T-helper 2 cell (primary cell): ENCODE results near the gene DIS3L2.

Experiments
- DNase-seq, 5 experiments: peaks; one replicate each; pipeline versions ENCODE4 v3.0.0 to v3.0.0-alpha.2; 2012 to 2022
- total RNA-seq, 2 donors: gene quantifications; one replicate each; lab custom pipeline; 2026; lab: John Stamatoyannopoulos, UW

DIS3L2 gene, protein sequence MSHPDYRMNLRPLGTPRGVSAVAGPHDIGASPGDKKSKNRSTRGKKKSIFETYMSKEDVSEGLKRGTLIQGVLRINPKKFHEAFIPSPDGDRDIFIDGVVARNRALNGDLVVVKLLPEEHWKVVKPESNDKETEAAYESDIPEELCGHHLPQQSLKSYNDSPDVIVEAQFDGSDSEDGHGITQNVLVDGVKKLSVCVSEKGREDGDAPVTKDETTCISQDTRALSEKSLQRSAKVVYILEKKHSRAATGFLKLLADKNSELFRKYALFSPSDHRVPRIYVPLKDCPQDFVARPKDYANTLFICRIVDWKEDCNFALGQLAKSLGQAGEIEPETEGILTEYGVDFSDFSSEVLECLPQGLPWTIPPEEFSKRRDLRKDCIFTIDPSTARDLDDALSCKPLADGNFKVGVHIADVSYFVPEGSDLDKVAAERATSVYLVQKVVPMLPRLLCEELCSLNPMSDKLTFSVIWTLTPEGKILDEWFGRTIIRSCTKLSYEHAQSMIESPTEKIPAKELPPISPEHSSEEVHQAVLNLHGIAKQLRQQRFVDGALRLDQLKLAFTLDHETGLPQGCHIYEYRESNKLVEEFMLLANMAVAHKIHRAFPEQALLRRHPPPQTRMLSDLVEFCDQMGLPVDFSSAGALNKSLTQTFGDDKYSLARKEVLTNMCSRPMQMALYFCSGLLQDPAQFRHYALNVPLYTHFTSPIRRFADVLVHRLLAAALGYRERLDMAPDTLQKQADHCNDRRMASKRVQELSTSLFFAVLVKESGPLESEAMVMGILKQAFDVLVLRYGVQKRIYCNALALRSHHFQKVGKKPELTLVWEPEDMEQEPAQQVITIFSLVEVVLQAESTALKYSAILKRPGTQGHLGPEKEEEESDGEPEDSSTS
- 58.6 to 68.1 reads per million in 2 donors for total RNA-seq

DNA sequence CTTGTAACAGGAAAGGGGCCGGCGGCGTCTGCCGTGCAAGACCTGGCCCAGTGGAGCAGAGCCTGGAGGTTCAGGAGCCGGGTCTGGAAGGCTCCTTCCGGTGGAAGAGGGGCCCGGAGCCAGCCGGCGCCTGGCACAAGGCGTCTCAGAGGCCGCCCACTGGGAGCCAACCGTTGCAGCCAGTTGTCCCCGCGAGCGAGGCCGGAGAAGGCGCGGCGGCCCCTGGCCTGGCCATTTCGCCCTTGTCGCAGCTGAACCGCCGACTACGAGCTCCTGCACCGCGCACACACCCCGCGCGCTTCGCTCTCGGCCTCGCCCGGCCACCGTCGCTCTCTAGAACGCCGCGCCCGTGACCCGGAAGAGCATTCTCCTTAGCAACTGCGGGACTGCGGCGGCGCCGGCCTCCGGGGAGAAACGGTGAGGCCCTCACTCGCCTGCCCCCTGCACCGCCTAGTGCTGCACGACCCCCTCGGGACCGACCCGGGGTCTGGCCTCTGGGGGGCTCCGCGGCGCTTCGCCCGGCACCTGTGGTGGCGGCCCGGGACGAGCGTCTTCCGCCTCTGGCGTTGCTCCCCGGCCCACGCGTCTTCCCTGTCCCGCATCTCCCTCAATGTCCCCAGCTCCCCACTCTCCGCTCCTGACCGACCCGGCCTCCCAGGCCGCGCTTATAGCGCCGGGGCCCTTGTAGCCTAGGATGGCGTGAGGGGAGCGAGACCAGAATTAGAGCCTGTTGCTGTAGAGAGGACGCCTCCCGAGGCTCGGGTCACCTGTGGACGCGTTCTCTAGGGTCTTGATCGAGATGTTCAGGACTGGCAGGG, at the start of gene DIS3L2:
TSS of gene DIS3L2 (plus strand) at position 365 of the 818 bp plus-strand sequence. CDS start 53,215 bp downstream, outside the sequence.
- DNase-seq, result peak; percentile 53 to 91 (median 65)

DNA sequence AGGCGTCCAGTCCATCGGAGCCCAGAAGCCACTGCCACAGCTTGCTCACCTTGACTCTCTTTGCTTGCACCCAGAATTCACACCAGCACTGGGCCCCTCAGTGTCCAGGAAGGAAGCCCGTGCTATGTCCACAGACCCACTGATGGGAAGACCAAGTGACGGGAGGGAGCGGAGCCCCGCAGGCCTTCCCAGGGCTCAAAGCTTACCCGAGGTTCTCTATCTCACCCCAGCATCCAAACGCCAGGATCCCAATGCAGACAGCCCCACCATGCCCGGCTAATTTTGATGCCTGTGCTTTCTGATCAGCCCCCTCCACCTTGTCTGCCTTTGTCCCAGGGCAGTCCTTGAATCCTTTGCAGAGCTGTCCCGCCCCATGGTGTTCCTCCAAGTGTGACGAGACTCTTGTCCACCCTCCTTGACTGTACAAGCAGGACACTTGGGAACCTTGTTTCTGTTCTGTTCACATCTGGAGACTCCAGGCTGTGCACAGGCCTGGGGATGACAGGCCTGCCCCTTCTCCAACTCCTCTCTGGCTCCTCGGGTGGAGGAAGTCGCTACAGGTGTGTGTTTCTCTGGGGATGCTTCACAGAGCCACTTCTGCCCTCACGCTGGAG, 47.3 kb upstream of the DIS3L2 start:
- no peak for DNase-seq

DNA sequence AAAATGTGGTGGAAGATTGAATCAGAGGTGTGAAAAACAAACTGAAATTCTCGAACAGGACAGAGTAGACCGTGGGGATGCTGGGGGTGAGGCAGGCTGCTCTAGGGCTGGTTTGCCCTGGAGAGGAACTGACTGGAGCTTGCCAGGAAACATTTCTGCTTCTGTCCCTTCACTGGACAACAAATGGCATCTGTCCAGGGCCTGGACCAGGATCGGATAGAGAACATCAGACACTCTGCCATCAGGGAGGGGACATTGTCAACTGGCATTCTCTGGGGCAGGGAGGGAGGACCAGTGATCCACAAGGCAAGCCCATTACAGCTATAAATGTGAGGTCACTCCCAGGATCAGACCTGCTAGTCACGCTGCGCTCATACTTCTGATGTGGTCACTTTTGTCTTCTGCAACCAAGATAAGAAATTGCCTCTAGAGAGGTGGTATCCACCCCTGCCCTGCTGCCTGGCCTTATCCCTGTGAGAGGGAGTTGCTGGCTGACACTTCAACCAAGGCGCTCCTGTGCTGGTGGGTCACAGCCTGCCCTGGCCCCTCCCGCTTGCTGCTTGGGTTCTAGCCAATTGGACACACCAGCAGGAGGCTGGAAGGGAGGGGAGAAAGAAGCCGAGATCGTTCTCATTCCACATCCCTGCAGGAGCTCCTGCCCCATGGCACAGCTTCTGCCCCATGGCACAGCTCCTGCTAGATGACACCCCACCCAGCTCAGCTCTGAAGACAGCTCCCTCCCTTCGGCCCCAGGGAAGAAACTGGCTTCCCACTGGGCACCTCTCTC, 44.0 kb upstream of the DIS3L2 start:
- DNase-seq, result no peak

DNA sequence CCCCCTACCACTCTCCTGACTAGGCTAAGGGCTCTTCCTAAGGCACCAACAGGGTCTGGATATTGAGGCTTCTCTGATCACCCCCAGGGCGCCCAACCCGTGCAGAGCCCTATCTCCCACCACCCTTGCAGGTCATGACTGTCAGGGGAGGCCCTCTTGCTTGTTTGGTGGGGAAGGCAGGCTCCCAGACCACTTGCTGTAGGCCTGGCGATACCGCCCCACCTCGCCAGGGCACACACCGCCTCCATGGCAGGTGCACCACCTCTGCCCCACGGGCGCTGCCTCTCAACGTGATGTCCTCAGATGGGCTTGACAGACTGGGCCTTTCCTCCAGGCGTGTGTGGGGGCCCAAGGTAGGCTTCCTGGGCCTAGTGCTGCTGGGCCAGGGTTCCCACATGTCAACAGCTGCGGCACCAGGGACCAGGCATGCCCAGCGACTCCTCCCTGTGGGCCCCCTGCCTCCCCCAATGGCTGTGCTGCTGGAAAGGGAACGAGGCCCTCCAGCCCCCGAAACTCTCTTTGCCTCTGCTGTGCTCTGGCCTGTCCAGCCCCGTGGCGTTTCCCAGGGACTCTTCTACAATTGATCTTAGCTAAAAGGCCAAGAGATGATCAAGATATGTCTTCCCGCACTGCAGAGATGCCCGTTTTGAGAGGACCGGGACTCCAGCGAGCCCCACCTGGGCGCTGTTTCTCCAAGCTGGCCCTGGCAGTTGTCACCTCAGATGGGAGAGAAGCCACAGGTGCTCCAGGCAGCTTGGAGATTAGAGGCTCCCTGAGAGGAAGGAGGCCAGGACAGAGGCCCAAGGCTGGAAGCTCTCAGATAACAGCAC, 42.8 kb upstream of the DIS3L2 start:
- no peak for DNase-seq

DNA sequence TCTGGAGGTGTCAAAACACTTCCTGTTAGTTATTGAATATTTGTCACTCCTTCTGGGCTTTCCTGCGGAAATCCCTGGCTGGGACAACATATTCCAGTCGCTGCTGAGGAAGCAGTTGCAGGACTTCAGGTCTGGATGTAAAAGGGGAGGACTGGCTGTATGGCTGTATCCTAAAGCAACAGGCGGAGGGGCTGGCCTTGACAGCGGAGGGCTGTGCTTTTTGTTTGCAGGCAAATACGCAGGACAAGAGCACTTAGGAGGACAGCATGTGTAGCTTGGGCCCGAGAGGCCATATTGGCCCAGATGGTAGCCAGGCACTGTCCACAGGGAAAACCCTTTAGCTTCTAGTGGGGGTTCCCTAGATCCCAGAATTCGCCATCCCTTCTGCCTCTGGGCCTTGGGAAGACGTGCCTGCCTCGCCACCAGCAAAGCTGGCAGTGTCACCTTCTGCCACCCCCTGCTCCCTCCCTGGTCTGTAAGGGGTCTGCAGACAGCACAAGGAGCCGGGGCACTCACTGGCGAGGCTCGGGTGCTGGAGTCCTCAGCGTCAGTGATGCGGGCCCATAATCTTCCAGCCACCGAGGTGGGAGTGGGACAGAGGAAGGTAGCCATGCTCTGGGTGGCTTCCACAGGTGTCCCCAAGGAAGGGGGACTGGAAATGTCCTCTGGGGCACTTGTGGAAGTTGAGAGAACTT, 42.0 kb upstream of the DIS3L2 start:
- DNase-seq, result no peak

DNA sequence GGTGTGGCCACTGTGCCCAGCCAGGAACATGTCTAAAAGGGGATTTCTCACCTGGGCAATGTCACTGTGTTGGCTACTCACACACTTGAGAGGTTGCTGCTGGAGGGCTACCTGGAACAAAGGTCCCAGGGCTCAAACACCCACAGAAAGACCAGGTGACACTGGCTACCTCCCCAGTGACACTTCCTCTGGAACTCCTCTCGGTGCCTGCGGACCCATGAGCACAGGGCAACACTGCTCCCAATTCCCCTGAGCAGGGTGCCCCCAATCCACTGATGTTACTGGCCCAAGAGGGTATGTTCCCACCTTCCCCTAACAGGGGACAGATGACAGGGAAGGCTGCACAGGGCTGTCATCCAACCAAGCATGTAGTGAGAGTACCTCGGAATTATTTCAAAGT, 41.1 kb upstream of the DIS3L2 start:
- no peak for DNase-seq

DNA sequence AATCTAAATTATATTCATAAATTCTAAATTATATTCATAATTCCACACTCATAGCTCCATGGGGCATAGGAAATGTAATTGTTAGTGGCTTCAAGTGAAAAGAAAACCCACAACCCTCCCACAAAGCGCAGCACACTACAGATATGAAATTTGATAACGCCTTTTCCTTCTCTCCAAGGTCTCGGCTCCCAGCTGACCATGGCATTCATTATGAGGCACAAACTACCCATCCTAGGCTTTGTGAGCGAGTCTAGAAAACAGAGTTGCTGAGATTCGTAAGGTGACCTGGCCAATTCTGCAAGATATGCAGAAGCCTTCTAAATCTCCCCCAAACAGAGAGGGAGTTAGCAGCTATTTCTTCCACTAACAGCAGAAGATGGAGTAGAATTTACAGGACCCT, 40.7 kb upstream of the DIS3L2 start:
- no peak for DNase-seq

DNA sequence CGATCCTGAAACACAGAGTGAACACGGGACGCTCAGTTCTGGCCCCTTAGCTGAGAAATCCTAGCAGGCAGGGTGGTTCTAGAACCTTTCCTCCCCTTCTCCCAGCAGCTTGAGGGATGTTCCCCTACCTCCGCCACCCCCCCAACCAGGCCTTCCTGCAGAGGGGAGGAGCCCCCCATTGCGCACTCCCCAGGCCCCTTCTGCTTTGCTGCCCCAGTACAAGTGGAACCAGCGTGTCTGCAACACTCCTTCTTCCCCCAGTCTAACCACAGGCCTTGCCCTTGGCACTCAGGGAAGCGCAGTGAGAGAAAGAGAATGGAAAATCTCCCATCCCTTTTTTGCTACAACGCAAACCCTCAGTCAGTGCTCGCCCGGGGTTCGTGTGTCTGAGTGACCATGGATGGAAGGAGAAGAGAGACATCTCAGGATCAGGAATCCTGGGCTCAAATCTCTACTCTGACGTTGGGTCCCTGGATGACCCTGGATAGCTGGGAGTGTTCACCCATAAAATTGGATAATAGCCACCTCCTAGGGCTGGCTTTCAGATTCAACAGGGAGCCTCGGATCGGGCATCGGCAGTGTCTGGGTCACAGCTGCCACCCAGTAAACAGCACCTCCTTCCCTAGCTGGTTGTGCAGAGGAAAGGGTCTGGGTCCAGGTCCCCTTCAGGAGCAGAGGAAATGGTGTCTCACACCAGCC, 39.1 kb upstream of the DIS3L2 start:
- no peak for DNase-seq

DNA sequence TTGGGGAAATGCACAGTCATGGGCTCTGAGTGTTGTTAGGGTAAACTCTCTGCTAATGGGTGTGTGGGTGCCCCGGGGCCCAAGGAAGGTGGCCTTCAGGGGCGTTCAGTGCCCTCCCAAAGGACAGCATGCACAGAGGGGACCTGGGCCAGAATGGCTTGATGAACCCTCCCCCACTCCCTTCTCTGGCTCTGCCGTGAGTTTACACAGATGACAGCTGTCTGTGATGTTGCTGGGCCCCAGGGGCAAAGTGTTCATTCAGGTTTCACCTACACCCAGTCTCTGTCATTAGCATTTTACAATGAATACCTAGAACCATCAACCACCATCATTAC, 38.5 kb upstream of the DIS3L2 start:
- DNase-seq, result no peak

DNA sequence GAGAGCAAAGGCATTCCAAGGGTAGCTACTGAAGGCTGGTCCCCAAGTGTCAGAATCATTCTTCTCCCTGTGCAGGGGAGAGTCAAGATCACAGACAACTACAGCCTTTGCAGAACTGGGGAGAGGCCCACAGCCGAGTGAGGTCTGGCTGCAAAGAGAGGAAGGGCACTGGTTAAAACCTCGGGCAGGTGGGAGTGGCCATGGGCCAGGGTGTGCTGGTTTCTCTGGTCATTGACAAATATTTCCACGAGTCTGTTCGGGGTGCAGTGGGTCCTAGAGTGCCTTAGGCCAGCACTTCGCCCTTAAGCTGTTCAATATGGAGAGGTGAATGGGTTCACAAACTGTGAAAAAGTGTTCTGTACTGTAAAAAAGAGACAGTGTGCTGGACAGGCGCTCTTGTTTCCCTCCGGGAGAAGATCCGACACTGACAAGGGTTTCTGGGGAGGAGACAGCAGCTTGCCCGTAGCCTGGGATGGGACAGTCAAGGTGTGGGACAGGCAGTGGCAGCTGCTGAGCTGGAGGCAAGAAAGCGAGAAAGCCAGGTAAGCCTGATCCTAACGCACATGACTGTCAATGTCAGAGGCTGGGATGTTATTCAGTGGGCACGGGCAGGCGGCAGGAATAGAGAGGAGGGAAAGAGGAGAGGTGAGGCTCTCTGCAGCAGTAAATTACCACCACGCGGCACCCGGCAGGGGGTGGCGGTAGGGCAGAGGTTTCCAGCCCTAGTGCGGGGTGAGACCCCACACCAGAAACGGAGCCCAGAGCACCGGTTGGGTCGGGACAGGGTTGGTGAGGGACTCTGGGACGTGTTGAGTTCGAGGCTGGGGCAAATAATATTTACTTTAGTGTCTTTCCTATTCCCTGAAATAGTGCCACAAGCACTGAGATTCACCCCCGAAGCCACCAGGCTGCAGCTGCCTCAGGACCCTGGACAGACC, 37.3 kb upstream of the DIS3L2 start:
- DNase-seq, result no peak

DNA sequence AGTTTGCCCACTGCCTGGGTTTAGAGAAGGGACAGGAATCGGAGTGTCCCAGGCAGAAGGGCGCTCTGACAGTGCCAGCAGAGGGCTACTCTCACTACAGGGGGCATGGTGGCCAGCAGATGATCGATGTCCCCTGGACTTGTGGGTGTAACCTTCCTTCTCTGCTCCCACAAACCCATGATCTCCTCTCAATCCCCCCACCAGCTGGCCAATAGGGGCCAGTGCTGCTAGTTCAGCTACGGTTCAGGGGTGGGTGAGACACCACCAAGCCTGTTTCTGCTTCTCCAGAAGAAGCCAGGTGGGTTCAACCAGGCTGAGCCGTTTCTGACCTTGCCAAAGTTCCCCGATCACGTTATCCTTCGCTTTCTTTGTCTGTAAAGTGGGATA, 36.6 kb upstream of the DIS3L2 start:
- DNase-seq, result no peak

DNA sequence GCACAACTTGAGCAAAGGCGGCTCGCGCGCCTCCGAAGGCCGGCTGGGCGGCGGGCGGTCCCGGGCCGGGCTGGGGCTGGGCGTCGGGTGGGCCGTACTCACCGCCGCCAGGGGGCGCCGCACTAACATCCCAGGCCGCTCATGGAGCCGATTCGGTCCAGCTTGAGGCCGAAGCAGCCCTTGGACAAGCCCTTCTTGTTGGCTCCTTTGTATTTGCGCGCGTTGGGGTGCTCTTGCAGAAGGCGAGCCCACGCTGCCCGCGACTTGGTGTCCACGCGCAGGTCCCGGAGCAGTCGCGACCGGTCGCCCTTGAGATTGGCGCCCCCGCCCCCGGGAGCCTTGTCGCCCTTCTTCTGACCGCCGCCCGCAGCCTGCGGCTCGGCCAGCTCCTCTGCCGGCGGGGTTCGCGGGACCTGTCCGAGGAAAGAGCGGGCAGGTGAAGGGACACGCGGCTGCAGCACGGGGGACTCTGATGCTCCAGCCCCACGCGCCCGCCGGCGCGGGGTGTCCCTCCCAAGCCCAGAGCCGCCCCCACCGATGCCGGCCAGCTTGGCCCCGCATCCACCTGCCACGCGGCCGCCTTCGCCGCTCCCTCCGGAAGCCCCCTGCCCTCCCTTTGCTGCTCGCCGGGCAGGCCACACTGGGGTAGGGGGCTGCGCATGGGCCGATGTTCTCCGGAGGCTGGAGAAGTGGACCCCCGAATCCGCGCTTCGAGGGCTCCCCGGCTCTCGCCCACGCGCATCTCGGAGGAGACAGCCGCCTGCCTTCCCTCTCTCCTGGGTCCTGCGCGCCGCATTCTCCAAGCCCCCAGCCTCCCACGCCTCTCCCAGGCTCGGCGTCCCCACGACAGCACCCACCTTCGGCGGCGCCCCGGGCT, 36.0 kb upstream of the DIS3L2 start:
- peak; percentile 30 to 60 (median 55) for DNase-seq

DNA sequence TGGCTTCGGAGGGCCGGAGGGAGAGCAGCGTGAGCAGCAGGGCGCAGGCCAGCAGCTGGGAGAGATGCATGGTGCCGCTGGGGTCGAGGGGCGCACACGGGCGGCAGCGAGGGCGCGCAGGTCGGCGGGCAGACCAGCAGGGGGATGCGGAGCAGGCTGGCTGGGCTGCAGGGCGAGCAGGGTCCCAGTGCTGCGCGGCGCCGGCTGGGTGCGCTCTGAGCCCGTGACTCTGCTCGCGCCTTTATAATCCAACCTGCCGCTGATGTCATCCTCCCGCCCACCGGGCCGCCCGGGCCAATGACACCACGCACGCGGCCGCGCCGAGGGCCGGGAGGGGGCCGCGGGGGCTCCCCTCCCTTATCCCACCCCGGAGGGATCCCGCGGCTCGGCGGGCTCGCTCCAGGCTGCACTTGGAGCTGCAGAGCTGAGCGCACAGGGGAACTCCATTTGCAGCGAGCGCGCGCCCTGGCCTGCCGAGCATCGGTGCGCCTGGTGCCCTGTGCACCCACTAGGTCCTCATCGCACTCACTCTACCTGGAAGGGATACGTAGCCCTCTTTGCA, 35.3 kb upstream of the DIS3L2 start, which contains the start of gene NPPC:
TSS of gene NPPC (minus strand) at position 217 of the 562 bp plus-strand sequence. CDS start at position 70, 147 bp downstream.
- peak in 3 of 5 experiments; percentile 18 to 76 (median 42) for DNase-seq

DNA sequence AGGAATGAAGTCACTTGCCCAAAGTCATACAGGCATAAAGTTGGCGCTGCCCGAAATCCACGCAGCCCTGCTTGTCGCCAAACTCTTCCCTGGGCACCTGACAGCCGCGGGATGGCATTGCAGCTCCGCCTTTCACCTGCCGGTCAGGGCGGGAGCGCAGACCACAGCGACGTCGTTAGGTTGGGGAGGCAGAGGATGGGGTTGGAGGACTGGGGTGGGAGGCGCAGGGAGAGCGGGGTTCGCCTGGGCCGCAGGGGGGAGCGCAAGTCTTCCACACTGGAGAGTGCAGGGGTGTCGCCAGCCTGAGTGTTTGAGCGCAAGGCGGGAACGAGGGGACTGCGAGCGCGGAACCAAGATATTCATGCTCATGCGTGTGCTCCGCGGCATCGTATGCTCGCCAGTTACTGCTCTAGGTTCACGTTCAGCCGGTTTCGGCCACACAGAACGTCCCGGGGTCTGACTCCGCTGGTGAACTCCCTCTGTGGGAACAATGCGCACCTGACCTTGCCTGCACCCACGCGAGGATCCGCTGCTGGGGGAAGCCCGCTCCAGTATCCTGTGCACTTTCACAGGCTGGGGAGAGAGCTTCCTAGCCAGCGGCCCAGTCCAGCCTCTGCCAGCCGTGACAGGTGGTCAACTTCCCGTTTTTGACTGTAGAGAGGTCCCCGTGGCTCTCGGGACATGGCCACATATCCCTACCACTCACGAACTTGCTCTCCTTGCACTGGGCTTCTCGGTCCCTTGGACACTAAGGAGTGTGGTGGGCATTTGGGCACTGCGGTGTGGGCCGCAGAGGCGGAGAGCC, 34.5 kb upstream of the DIS3L2 start:
- DNase-seq, result no peak

DNA sequence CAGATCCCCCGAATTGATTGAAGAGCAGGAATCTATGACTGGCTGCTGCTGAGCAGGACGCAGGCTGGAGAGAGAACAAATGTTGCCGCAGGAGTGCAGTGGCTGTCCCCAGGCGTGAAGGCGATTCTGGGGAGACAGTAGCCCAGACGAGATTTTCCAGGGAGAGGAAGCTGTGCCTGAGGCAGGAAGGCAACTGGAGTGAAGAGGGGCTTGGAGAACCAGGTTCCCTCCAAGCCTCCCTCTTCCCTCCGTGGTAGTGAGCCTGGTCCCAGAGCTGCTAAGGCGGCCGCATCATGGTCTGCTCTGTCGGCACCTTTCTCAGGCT, 34.0 kb upstream of the DIS3L2 start:
- DNase-seq, result no peak

DNA sequence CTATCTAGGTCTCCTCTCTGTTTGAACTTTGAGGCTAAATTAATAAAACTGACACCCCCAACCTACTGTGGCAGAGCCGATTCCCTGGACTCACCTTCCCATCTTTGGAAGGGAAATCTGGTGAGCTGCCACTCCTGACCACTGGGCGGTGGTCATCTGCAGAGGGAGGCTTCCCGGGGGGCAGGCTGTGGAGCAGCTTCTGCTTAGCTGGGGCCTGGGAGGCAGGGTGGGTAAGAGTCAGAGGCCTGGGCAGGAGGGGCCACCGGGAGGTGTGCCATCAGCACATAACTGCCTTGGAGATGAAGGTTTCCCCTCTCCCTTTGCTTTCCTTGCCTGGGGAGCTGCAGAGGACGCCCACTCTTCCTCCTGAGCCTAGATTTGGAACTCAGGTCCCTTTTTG, 33.0 kb upstream of the DIS3L2 start:
- DNase-seq, result no peak
